T-helper 9 cell (primary cell): ENCODE data around the gene SNN.

ENCODE experiments used
- DNase-seq: peaks from one replicate; pipeline ENCODE4 v3.0.0-alpha.2; 2020

The SNN gene

DNA sequence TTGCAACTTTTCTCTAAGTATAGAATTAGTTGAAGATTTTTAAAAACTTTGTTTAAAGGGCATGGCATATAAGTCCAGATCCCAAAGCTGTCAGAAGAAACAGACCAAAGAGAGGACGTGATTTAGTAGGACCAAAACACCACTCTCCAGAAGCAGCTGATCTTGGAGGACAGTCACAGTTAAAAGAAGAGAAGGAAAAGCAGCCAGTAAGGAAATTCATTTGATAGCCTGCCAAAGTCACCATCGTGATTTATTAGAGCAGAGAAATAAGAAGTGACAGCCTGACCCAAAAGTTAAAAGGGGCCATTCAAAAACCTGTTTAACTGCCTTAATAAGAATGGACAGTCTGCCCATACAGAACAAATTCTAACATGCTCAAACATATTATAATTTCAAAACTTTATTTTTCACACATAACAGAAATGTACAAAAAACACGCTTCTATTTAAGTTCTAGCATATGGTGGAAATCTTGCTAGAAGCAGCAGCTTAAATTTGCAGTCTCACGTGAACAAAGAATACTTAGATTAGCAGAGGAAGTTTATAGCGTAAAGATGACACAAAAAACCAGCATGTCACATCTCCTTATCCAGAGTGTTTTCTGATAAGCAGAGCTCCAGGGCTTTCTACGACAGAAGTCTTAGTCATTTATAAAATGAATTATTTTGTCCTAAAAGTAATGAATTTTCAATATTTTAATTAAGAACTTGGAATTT, 37.2 kb downstream of the SNN start:
- no peak for DNase-seq

DNA sequence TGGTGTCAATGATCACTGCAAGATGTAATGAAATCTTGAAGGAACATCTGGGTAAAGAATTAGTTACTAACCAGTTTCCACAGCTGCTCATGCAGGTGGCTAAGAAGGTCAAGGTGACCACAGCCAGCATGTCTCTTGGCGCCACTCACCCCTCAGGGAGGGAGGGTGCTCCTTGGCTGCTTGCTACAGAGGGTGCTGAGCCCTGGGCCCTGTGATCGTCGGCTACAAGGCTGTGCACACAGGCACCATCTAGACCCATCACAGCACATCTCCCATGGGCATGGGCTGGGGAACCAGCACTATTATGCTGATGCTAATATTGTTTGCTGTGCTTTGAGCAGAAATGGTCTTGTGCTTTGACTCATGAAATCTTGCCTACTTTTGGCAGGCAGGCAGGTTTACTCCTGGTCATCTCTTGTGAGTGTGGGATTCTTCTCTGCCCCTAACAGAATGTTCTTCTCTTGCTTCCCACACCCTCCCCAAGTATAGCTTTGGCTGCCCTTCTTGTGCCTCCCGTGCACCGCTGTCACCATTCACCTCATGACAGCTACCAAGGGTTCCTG, 38.0 kb downstream of the SNN start:
- no peak for DNase-seq

- DNase-seq: no peak
Observed at GRCh38 chr16:11707679-11708197, 39.5 kb downstream of the SNN start.

- DNase-seq: no peak
Observed at GRCh38 chr16:11708421-11708820, 40.2 kb downstream of the SNN start.

GRCh38 chr16:11711662-11712061, 43.4 kb downstream of the SNN start:
- DNase-seq: no peak

GRCh38 chr16:11712122-11712521, 43.9 kb downstream of the SNN start:
- DNase-seq: no peak

DNA sequence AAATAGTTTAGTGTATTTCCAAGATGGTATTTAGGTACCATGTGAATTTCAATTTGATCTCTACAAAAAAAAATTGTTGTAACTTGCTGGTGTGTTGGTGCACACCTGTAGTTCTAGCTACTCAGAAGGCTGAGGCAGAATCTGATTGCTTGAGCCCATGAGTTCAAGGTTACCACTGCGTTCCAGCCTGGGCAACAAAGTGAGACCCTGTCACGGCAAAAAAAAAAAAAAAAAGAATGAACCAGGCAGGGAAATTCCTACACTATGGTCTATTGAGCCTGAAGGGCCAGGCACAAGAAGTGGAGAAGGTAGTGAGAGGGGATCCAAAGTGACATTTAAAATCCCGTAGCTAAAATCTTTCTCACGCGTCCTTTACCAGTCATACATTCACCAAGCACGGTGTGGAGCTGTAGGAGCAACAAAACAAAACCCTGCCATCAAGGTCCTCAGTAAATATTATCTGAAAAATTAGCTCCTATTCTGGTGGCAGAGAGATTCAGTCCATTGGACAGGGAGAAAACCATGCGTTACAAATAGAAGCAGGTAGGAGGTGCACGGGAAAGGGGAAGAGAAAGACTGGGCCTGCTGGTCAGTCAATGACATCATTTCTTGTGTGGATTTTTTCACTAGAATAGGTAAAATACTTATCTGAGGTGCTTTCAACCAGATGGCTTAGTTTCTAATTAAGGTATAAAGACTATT, 47.1 kb downstream of the SNN start:
- no peak for DNase-seq

DNA sequence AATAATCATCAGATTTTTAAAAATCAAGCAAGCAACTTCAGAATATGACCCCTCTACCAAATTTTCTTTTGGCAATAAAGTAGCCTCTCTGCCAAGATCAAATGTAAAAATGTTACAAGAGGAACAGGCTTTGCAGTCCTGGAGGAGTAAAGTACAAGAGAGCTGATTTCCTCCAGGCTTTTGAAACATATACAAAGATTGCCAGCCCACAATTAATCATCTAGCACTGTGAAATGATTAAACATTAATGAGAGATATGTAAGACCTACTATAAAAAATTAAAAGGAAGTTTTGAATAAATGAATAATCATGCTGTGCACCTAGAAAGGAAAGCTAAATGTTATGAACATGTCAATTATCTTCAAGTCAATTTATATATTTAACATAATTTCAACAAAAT, 48.1 kb downstream of the SNN start:
- DNase-seq: no peak

- DNase-seq: no peak
Observed at GRCh38 chr16:11717811-11718210, 49.6 kb downstream of the SNN start.

DNA sequence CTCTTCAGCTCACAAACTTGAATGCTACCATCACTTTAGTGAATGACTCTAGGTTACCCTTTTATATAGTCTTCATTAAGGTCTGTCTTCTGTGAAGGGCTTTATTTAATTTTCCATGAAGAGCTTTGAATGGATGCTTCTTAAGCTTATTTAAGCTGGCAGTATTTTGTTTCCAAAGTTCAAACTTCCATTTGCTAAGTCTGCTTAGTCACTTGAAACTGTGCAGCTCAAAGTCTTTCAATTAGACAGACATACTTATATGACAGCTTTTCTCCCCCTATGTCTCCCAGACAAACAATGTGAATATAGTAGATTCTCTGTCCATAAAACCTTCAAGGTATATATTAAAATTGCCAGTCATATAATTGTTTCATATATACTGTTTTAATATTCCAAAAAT, 50.9 kb downstream of the SNN start:
- no peak for DNase-seq

DNA sequence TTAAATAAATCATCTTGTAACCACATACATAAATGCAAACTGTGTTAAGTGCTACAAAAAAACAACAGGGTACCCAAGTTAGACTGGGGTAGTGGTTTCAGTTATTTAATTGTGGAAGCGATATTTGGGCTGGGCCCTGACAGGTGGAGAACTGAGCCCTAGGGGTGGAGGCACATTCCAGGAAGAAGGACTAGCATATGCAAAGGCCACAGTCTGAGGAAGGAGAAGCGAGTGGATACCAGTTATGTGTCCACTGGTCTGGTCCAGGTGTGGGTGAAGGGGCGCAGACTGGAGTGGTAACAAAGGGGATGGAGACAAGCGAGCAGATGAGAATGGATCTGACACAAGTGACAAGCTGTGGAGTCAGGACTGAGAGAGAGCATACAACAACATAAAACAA, 51.5 kb downstream of the SNN start:
- DNase-seq: no peak

DNA sequence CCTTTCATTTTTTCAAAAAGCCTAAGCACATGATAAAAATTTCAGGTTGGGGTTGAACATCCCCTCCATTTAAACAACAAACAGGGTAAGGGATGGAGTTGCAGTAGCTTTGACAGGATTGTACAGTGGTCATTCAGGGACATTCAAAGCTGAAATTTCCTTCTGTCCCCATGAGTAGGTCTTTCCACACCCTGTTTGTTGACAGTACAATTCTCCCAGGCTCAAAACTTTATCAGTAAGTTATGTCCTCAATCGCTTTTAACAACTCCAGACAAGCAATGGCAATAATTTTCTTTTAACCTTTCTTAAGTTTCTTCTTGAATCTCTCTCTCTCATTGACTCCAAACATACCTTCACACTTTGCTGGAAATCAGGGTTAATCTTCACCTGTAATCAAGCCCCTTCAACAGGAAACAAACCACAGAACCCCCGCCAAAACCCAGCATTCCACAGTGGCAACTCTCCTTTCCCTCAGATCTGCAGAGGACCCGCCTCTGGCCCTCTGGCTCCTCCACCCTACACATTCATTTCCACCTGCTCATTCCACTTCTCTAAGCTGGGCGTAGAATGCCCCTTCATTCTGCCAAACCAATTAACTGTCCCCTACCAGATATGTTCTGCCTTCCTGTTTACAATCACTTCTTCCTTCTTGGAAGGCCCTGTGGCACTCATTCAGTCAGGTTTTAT, 53.7 kb downstream of the SNN start:
- no peak for DNase-seq

DNA sequence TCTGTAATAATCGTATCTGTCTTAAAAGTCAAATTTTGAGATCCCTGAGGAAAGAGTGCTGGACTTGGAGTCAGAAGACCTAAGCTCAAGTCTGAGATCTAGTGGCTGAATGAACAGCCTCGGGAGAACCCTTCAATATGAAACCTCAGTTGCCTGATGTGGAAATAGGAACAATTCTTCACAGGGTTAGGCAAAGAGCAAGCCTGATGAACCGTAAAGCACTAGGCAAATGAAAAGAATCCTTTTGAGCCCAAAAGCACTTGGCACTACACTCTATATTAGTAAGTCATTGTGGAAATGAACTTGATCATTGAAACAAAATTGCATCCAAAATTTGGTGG, 54.2 kb downstream of the SNN start:
- DNase-seq: no peak

DNA sequence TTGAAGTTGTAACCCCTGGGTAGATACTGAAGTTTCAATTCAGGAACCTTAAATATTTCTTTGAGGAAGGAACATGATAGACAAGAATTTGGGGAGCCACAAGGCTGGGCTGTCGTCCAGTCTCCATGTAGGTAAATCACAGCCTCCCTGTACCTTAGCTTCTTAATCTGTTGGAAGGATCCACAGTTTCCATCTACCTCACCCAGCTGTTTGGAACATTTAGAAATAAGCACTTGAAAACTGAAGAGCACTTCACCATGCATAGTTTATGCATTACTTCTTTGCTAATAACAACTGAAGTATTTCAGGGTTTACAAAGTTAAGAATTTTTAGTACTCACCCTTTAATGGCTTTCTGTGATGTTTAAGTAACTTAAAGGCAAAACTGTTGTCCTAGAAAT, 57.2 kb downstream of the SNN start:
- no peak for DNase-seq

- DNase-seq: no peak
Observed at GRCh38 chr16:11726008-11726407, 57.8 kb downstream of the SNN start.

GRCh38 chr16:11727796-11728543, 59.7 kb downstream of the SNN start:
- no peak for DNase-seq
